ENCODE results near the gene EMID1.
"Not testable (repeated sequence)": the region's sequence is repeated elsewhere in the genome, so short reads cannot be mapped to it uniquely, and the experiment has no call there.

Gene EMID1

GRCh38 chr22:29231971-29232959 lies 26.6 kb downstream of the EMID1 start:
- no peak for DNase-seq

GRCh38 chr22:29233277-29233877 lies 27.7 kb downstream of the EMID1 start:
- DNase-seq: no peak

- DNase-seq: not testable (repeated sequence)
Measured at GRCh38 chr22:29240481-29240880, 34.8 kb downstream of the EMID1 start.

- DNase-seq: no peak
Measured at GRCh38 chr22:29243874-29244446, 38.3 kb downstream of the EMID1 start.

GRCh38 chr22:29244785-29245625 lies 39.3 kb downstream of the EMID1 start:
- no peak for DNase-seq

GRCh38 chr22:29245626-29246385 lies 40.1 kb downstream of the EMID1 start:
- DNase-seq: peak; percentile 71 to 78 (median 74)

GRCh38 chr22:29247891-29248290 lies 42.2 kb downstream of the EMID1 start:
- DNase-seq: not testable (repeated sequence)

- DNase-seq: no peak
Measured at GRCh38 chr22:29251265-29251664, 45.6 kb downstream of the EMID1 start.

- DNase-seq: no peak
Measured at GRCh38 chr22:29251981-29252911, 46.5 kb downstream of the EMID1 start.

- no peak for DNase-seq
Measured at GRCh38 chr22:29253561-29254285, 48.0 kb downstream of the EMID1 start.

GRCh38 chr22:29254286-29254660 lies 48.6 kb downstream of the EMID1 start:
- no peak for DNase-seq

- DNase-seq: no peak
Measured at GRCh38 chr22:29255064-29255621, 49.4 kb downstream of the EMID1 start.

GRCh38 chr22:29256606-29257325 lies 51.1 kb downstream of the EMID1 start:
- no peak for DNase-seq

- no peak for DNase-seq
Measured at GRCh38 chr22:29257751-29258181, 52.1 kb downstream of the EMID1 start.

GRCh38 chr22:29258407-29259252 lies 52.9 kb downstream of the EMID1 start:
- no peak for DNase-seq

GRCh38 chr22:29259253-29259899 lies 53.7 kb downstream of the EMID1 start:
- DNase-seq: no peak

- no peak for DNase-seq
Measured at GRCh38 chr22:29260031-29260560, 54.4 kb downstream of the EMID1 start.
